Mammary epithelial cell (primary cell): Measurements from ENCODE around the gene EVX2.
A peak's percentile ranks its signal among the peaks of the same experiment; 100 is the strongest.

Experiments
- CTCF ChIP-seq, 2 donors: IDR thresholded peaks in 1 of 2; conservative IDR thresholded peaks in 1 of 2; 2 replicates each; pipeline ENCODE4 v1.5.1; 2011 to 2012; ENCODE audit warnings: inconsistent platforms in 2 of 2, low read length in 2 of 2, mild to moderate bottlenecking in 2 of 2, control low read depth in 1 of 2, low read depth in 1 of 2; ENCODE audit not compliant: insufficient read depth in 1 of 2; ENCODE audit errors: extremely low read depth in 1 of 2
- EZH2 ChIP-seq: IDR thresholded peaks from 2 replicates; pipeline ENCODE4 v1.6.1; 2012; ENCODE audit warnings: low read length, inconsistent platforms, borderline replicate concordance

GRCh38 chr2:176104316-176105077 is 20.7 kb upstream of the EVX2 start:
- TF ChIP-seq CTCF (conservative IDR thresholded peaks at IDR 0.05 in 1 of 2, IDR thresholded peaks at IDR 0.05 in 1 of 2; ENCODE audit: extremely low read depth in 1 of 2, insufficient read depth in 1 of 2, low read depth in 1 of 2, low read length in 2 of 2) (no peak), EZH2 (peak; percentile 82)
